HEK293 (cell line): ENCODE measurements around the gene SCN8A.

ENCODE experiments used
- CTCF ChIA-PET: fragments of 350-600 bp; formaldehyde crosslinking; extraction: SDS; loops from one replicate; lab custom pipeline; 2021; ENCODE audit warnings: antibody characterized with exemption; lab: Yijun Ruan, JAX
- POLR2A ChIA-PET: fragments of 300-600 bp; formaldehyde crosslinking; extraction: SDS; loops from one replicate; lab custom pipeline; 2020; ENCODE audit warnings: antibody characterized with exemption, inconsistent platforms; lab: Yijun Ruan, JAX
- H3K27ac ChIP-seq: fragments of 200-500 bp; sonication (Bioruptor generic); 2 replicates; pipeline ENCODE4 v1.5.1; 2014; ENCODE audit warnings: low read depth, low read length, control low read depth, inconsistent platforms; ENCODE audit errors: extremely low read depth
- H3K36me3 ChIP-seq, 2 experiments: fragments of 200-500 bp in 1 of 2; sonication (Bioruptor generic) in 1 of 2; 1 replicate in 1 of 2; 2 replicates in 1 of 2; pipeline ENCODE4 v1.5.1; 2014 to 2017; ENCODE audit warnings: inconsistent platforms in 2 of 2, low read length in 2 of 2; ENCODE audit not compliant: control insufficient read depth in 2 of 2, insufficient read depth in 1 of 2
- H3K4me1 ChIP-seq: fragments of 200-500 bp; sonication (Bioruptor generic); 2 replicates; pipeline ENCODE4 v1.5.1; 2014; ENCODE audit warnings: mild to moderate bottlenecking, low read length, inconsistent platforms; ENCODE audit not compliant: control insufficient read depth, insufficient read depth
- H3K4me3 ChIP-seq: 2 replicates; pipeline ENCODE4 v1.5.1; 2011; ENCODE audit warnings: low read depth, mild to moderate bottlenecking, control low read depth, low read length, moderate library complexity
- H3K9me3 ChIP-seq: fragments of 200-500 bp; sonication (Bioruptor generic); 2 replicates; pipeline ENCODE4 v1.5.1; 2014; ENCODE audit warnings: low read depth, low read length, inconsistent platforms; ENCODE audit not compliant: control insufficient read depth, insufficient read depth
- CTCF ChIP-seq: fragments of 450-650 bp; formaldehyde crosslinking; IDR thresholded peaks from 2 replicates; pipeline ENCODE4 v1.5.1; 2016; ENCODE audit warnings: missing biosample characterization, missing genetic modification characterization
- FEZF1 ChIP-seq: fragments of 450-650 bp; formaldehyde crosslinking; IDR thresholded peaks from 2 replicates; pipeline ENCODE4 v1.5.1; 2016; ENCODE audit warnings: missing biosample characterization, missing genetic modification characterization
- HOXC10 ChIP-seq: sonication (generic); formaldehyde crosslinking; IDR thresholded peaks from 2 replicates; pipeline ENCODE4 v1.8.1; 2023; ENCODE audit warnings: mild to moderate bottlenecking, missing genetic modification reagents
- KLF10 ChIP-seq: fragments of 450-650 bp; IDR thresholded peaks from 2 replicates; pipeline ENCODE4 v1.5.1; 2018; ENCODE audit warnings: missing biosample characterization, mild to moderate bottlenecking, missing genetic modification characterization
- KLF8 ChIP-seq: fragments of 450-650 bp; formaldehyde crosslinking; IDR thresholded peaks from 2 replicates; pipeline ENCODE4 v1.5.1; 2016; ENCODE audit warnings: missing biosample characterization, missing genetic modification characterization
- KLF9 ChIP-seq: fragments of 450-650 bp; formaldehyde crosslinking; IDR thresholded peaks from 2 replicates; pipeline ENCODE4 v1.5.1; 2016; ENCODE audit warnings: missing biosample characterization, missing genetic modification characterization, low read depth
- ZFP41 ChIP-seq: fragments of 450-650 bp; formaldehyde crosslinking; IDR thresholded peaks from 2 replicates; pipeline ENCODE4 v1.5.1; 2016; ENCODE audit warnings: missing biosample characterization, missing genetic modification characterization, borderline replicate concordance
- ZFP69B ChIP-seq: fragments of 450-650 bp; formaldehyde crosslinking; IDR thresholded peaks from 2 replicates; pipeline ENCODE4 v1.5.1; 2016; ENCODE audit warnings: missing biosample characterization, missing genetic modification characterization
- ZIC2 ChIP-seq: fragments of 450-650 bp; formaldehyde crosslinking; IDR thresholded peaks from 2 replicates; pipeline ENCODE4 v1.5.1; 2016; ENCODE audit warnings: missing biosample characterization, missing genetic modification characterization
- ZNF112 ChIP-seq: fragments of 450-650 bp; formaldehyde crosslinking; IDR thresholded peaks from 2 replicates; pipeline ENCODE4 v1.5.0; 2017; ENCODE audit warnings: missing biosample characterization, missing genetic modification characterization
- ZNF174 ChIP-seq: fragments of 450-650 bp; formaldehyde crosslinking; IDR thresholded peaks from 2 replicates; pipeline ENCODE4 v1.5.0; 2017; ENCODE audit warnings: missing biosample characterization, mild to moderate bottlenecking, missing genetic modification characterization
- ZNF302 ChIP-seq: fragments of 450-650 bp; formaldehyde crosslinking; IDR thresholded peaks from 2 replicates; pipeline ENCODE4 v1.5.1; 2016; ENCODE audit warnings: missing biosample characterization, missing genetic modification characterization, low read depth
- ZNF423 ChIP-seq: fragments of 450-650 bp; formaldehyde crosslinking; IDR thresholded peaks from 2 replicates; pipeline ENCODE4 v1.5.1; 2016; ENCODE audit warnings: missing biosample characterization, missing genetic modification characterization
- ZNF426 ChIP-seq: fragments of 450-650 bp; formaldehyde crosslinking; IDR thresholded peaks from 2 replicates; pipeline ENCODE4 v1.5.1; 2017; ENCODE audit warnings: missing biosample characterization, missing genetic modification characterization, mild to moderate bottlenecking, inconsistent platforms, moderate library complexity
- ZNF518A ChIP-seq: fragments of 450-650 bp; formaldehyde crosslinking; conservative IDR thresholded peaks from 2 replicates; pipeline ENCODE4 v1.5.1; 2016; ENCODE audit warnings: low read depth, missing biosample characterization, missing genetic modification characterization
- ZNF585B ChIP-seq: fragments of 450-650 bp; formaldehyde crosslinking; IDR thresholded peaks from 2 replicates; pipeline ENCODE4 v1.5.1; 2016; ENCODE audit warnings: missing biosample characterization, missing genetic modification characterization
- ZNF623 ChIP-seq: fragments of 450-650 bp; formaldehyde crosslinking; IDR thresholded peaks from 2 replicates; pipeline ENCODE4 v1.5.1; 2016; ENCODE audit warnings: missing biosample characterization, missing genetic modification characterization
- ZNF701 ChIP-seq: fragments of 450-650 bp; formaldehyde crosslinking; IDR thresholded peaks from 2 replicates; pipeline ENCODE4 v1.5.1; 2016; ENCODE audit warnings: missing biosample characterization, missing genetic modification characterization
- TF ChIP-seq, protein P1 (sequence below): fragments of 450-650 bp; formaldehyde crosslinking; IDR thresholded peaks from 2 replicates; pipeline ENCODE4 v1.5.1; 2016; ENCODE audit warnings: missing biosample characterization, missing genetic modification characterization
- TF ChIP-seq, protein P2 (sequence below): fragments of 450-650 bp; formaldehyde crosslinking; IDR thresholded peaks from 2 replicates; pipeline ENCODE4 v1.5.1; 2017; ENCODE audit warnings: missing biosample characterization, missing genetic modification characterization

Gene SCN8A

GRCh38 chr12:51626115-51626514 is 35.1 kb downstream of the SCN8A start:
- ChIA-PET CTCF (interaction anchor here (0.6 to 1.3 kb wide), 2 partner anchors 128 to 205 kb away, joined by 3 to 6 read pairs; no protein-coding TSS in a partner anchor), POLR2A (no interaction called here)
- H3K36me3 ChIP-seq: no peaks in the 10 kb centered on the region
- H3K4me3 ChIP-seq: no peak overlapping the region
- TF ChIP-seq, protein P1, sequence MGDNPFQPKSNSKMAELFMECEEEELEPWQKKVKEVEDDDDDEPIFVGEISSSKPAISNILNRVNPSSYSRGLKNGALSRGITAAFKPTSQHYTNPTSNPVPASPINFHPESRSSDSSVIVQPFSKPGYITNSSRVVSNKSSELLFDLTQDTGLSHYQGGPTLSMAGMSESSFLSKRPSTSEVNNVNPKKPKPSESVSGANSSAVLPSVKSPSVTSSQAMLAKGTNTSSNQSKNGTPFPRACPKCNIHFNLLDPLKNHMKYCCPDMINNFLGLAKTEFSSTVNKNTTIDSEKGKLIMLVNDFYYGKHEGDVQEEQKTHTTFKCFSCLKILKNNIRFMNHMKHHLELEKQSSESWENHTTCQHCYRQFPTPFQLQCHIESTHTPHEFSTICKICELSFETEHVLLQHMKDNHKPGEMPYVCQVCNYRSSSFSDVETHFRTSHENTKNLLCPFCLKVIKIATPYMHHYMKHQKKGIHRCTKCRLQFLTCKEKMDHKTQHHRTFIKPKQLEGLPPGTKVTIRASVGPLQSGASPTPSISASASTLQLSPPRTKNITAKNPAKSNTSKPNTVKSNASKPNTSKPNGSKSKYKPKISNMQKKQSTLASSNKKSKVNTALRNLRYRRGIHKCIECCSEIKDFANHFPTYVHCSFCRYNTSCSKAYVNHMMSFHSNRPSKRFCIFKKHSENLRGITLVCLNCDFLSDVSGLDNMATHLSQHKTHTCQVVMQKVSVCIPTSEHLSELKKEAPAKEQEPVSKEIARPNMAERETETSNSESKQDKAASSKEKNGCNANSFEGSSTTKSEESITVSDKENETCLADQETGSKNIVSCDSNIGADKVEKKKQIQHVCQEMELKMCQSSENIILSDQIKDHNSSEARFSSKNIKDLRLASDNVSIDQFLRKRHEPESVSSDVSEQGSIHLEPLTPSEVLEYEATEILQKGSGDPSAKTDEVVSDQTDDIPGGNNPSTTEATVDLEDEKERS (tag by site-specific recombination): no peak
- TF ChIP-seq ZNF174: no peak
- no peak for TF ChIP-seq ZNF518A (tag by site-specific recombination)
- no peak for TF ChIP-seq ZFP41 (tag by site-specific recombination)
- TF ChIP-seq, protein P2, sequence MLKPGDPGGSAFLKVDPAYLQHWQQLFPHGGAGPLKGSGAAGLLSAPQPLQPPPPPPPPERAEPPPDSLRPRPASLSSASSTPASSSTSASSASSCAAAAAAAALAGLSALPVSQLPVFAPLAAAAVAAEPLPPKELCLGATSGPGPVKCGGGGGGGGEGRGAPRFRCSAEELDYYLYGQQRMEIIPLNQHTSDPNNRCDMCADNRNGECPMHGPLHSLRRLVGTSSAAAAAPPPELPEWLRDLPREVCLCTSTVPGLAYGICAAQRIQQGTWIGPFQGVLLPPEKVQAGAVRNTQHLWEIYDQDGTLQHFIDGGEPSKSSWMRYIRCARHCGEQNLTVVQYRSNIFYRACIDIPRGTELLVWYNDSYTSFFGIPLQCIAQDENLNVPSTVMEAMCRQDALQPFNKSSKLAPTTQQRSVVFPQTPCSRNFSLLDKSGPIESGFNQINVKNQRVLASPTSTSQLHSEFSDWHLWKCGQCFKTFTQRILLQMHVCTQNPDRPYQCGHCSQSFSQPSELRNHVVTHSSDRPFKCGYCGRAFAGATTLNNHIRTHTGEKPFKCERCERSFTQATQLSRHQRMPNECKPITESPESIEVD (tag by site-specific recombination): no peak
- no peak for TF ChIP-seq ZNF112 (tag by site-specific recombination)
- TF ChIP-seq CTCF (tag by site-specific recombination): no peak
- no peak for TF ChIP-seq KLF10 (tag by site-specific recombination)
- TF ChIP-seq ZFP69B (tag by site-specific recombination): no peak
- TF ChIP-seq ZNF701 (tag by site-specific recombination): no peak
- no peak for TF ChIP-seq ZNF585B (tag by site-specific recombination)
- TF ChIP-seq ZIC2 (tag by site-specific recombination): no peak
- no peak for TF ChIP-seq ZNF623
- no peaks in the 10 kb centered on the region for H3K4me1 ChIP-seq
- no peaks in the 10 kb centered on the region for H3K9me3 ChIP-seq
- no peak overlapping the region for H3K27ac ChIP-seq

GRCh38 chr12:51626629-51627028 is 35.6 kb downstream of the SCN8A start:
- no peaks in the 10 kb centered on the region for H3K36me3 ChIP-seq
- no peak overlapping the region for H3K4me3 ChIP-seq
- POLR2A ChIA-PET: no interaction called here
- CTCF ChIA-PET: interaction anchor here (0.6 to 1.3 kb wide), 2 partner anchors 129 to 206 kb away, joined by 3 to 6 read pairs; no protein-coding TSS in a partner anchor
- H3K27ac ChIP-seq: no peak overlapping the region
- no peaks in the 10 kb centered on the region for H3K9me3 ChIP-seq
- H3K4me1 ChIP-seq: 0 out of 2 replicates have a peak, but pooled peaks cover under 1% of the 10 kb centered on the region
- TF ChIP-seq ZNF426 (tag by site-specific recombination) (no peak), KLF9 (tag by site-specific recombination) (no peak), HOXC10 (no peak), KLF8 (no peak), FEZF1 (tag by site-specific recombination) (no peak), ZNF302 (tag by site-specific recombination) (no peak), ZNF423 (tag by site-specific recombination) (no peak)
- TF ChIP-seq, protein P1 (tag by site-specific recombination): no peak
